HepG2 (cell line): ENCODE measurements around the gene SAPCD1. TPM values are rescaled to one million over a fixed set of nuclear protein-coding genes. Genes with fewer than 3 reads are reported as not detected.
A peak's percentile ranks its signal among the peaks of the same experiment; 100 is the strongest.

Experiments used
- DR1 ChIP-seq: sonication (generic); formaldehyde crosslinking; IDR thresholded peaks from 2 replicates; pipeline ENCODE4 v1.8.0; 2021; ENCODE audit warnings: mild to moderate bottlenecking, missing genetic modification reagents, inconsistent platforms
- E2F1 ChIP-seq: sonication (generic); formaldehyde crosslinking; IDR thresholded peaks from 2 replicates; pipeline ENCODE4 v1.5.0; 2020; ENCODE audit warnings: missing genetic modification reagents
- FLYWCH1 ChIP-seq: sonication (generic); formaldehyde crosslinking; IDR thresholded peaks from 2 replicates; pipeline ENCODE4 v1.8.1; 2023; ENCODE audit warnings: mild to moderate bottlenecking, missing genetic modification reagents
- GZF1 ChIP-seq: sonication (generic); formaldehyde crosslinking; IDR thresholded peaks from 2 replicates; pipeline ENCODE4 v1.5.1; 2020; ENCODE audit warnings: mild to moderate bottlenecking, missing genetic modification reagents
- HDAC6 ChIP-seq: fragments of 200-600 bp; sonication (generic); IDR thresholded peaks from 2 replicates; pipeline ENCODE4 v1.7.0; 2017; ENCODE audit warnings: mild to moderate bottlenecking, antibody characterized with exemption, low read length, low read depth
- HNRNPH1 ChIP-seq: fragments of 200-400 bp; formaldehyde crosslinking; optimal IDR thresholded peaks from 2 replicates; pipeline ENCODE3; 2017; ENCODE audit warnings: mild to moderate bottlenecking, low read depth, low read length
- HOXA9 ChIP-seq: sonication (generic); formaldehyde crosslinking; IDR thresholded peaks from 2 replicates; pipeline ENCODE4 v1.8.1; 2022; ENCODE audit warnings: missing genetic modification reagents, mild to moderate bottlenecking, moderate library complexity, borderline replicate concordance
- MTF2 ChIP-seq: sonication (generic); formaldehyde crosslinking; IDR thresholded peaks from 2 replicates; pipeline ENCODE4 v1.5.0; 2020; ENCODE audit warnings: missing genetic modification reagents, borderline replicate concordance
- MXD1 ChIP-seq: sonication (generic); formaldehyde crosslinking; IDR thresholded peaks from 2 replicates; pipeline ENCODE4 v1.4.0; 2020; ENCODE audit warnings: mild to moderate bottlenecking, missing genetic modification reagents
- NFATC3 ChIP-seq: sonication (generic); formaldehyde crosslinking; IDR thresholded peaks from 2 replicates; pipeline ENCODE4 v1.5.1; 2020; ENCODE audit warnings: mild to moderate bottlenecking, missing genetic modification reagents
- POLR2A ChIP-seq, 2 experiments: IDR thresholded peaks; 2 replicates each; pipeline ENCODE4 v1.6.1; 2011; ENCODE audit warnings: low read depth in 2 of 2, low read length in 2 of 2, mild to moderate bottlenecking in 1 of 2, moderate library complexity in 1 of 2; ENCODE audit not compliant: insufficient read depth in 1 of 2
- RCOR2 ChIP-seq: IDR thresholded peaks from 2 replicates; pipeline ENCODE4 v1.6.1; 2016; ENCODE audit warnings: missing biosample characterization, missing genetic modification reagents
- ZNF329 ChIP-seq: sonication (generic); formaldehyde crosslinking; IDR thresholded peaks from 2 replicates; pipeline ENCODE4 v1.9.0; 2021; ENCODE audit warnings: low read depth, mild to moderate bottlenecking, missing genetic modification reagents
- ZNF33A ChIP-seq: sonication (generic); formaldehyde crosslinking; IDR thresholded peaks from 2 replicates; pipeline ENCODE4 v1.5.1; 2020; ENCODE audit warnings: missing genetic modification reagents, mild to moderate bottlenecking, moderate library complexity, borderline replicate concordance
- ZNF552 ChIP-seq: sonication (generic); formaldehyde crosslinking; IDR thresholded peaks from 2 replicates; pipeline ENCODE4 v1.9.0; 2022; ENCODE audit warnings: missing genetic modification reagents, mild to moderate bottlenecking, borderline replicate concordance
- ZNF737 ChIP-seq: sonication (generic); formaldehyde crosslinking; IDR thresholded peaks from 2 replicates; pipeline ENCODE4 v1.5.0; 2020; ENCODE audit warnings: missing genetic modification reagents, mild to moderate bottlenecking, borderline replicate concordance
- ZNF777 ChIP-seq: sonication (generic); formaldehyde crosslinking; IDR thresholded peaks from 2 replicates; pipeline ENCODE4 v1.4.0; 2020; ENCODE audit warnings: missing genetic modification reagents
- polyA plus RNA-seq, 8 experiments: library from polyadenylated mRNA; depleted of rRNA in 3 of 8; stranded (reverse) in 7 of 8; unstranded in 1 of 8; fragments of >200 nt; fragmentation: Illumina TruSeq in 4 of 8; extraction: Trizol in 4 of 8; gene quantifications; 2 replicates each; pipeline versions ENCODE4 v1.2.1 to v1.2.3, GENCODE V29; 2011 to 2016; ENCODE audit warnings: low read depth in 4 of 8, missing spikeins in 1 of 8, mixed read lengths in 1 of 8; ENCODE audit not compliant: insufficient read depth in 1 of 8
- total RNA-seq, 5 experiments: library from RNA; depleted of rRNA; stranded (reverse); fragments of >200 nt; fragmentation: Illumina TruSeq; extraction: Trizol; gene quantifications; 2 replicates each; pipeline ENCODE4 v1.2.3, GENCODE V29; 2016; ENCODE audit warnings: low read depth in 1 of 5
- TF ChIP-seq, protein P1 (sequence below): IDR thresholded peaks from 2 replicates; pipeline ENCODE4 v1.6.1; 2018; ENCODE audit warnings: missing genetic modification reagents, mild to moderate bottlenecking, missing compliant biosample characterization
- TF ChIP-seq, protein P2 (sequence below): sonication (generic); formaldehyde crosslinking; IDR thresholded peaks from 2 replicates; pipeline ENCODE4 v1.4.0; 2020; ENCODE audit warnings: missing genetic modification reagents, borderline replicate concordance
- TF ChIP-seq, protein P3 (sequence below): sonication (generic); formaldehyde crosslinking; IDR thresholded peaks from 2 replicates; pipeline ENCODE4 v1.4.0; 2020; ENCODE audit warnings: missing genetic modification reagents
- TF ChIP-seq, protein P4 (sequence below): sonication (generic); formaldehyde crosslinking; IDR thresholded peaks from 2 replicates; pipeline ENCODE4 v1.5.0; 2020; ENCODE audit warnings: mild to moderate bottlenecking, missing genetic modification reagents, borderline replicate concordance

The SAPCD1 gene
- total and polyA plus RNA-seq, 2 of the 13 experiments (the other 11 are each of a cell fraction or from before 2014, with no cell fraction given): 2.5 to 3.9 TPM

- TF ChIP-seq E2F1 (no peak), FLYWCH1 (CRISPR knock-in tag) (no peak), ZNF552 (CRISPR knock-in tag) (0 out of 2 replicates have a peak, but pooled peaks have one; percentile 40), MXD1 (CRISPR knock-in tag) (peak; percentile 100), DR1 (CRISPR knock-in tag) (peak; percentile 71; the same call in 1 of the 2 replicates), RCOR2 (peak; percentile 59; the same call in 1 of the 2 replicates), NFATC3 (CRISPR knock-in tag) (0 out of 2 replicates have a peak, but pooled peaks have one; percentile 75), ZNF33A (CRISPR knock-in tag) (no peak), GZF1 (CRISPR knock-in tag) (0 out of 2 replicates have a peak, but pooled peaks have one; percentile 47), ZNF777 (CRISPR knock-in tag) (peak; percentile 93), HNRNPH1 (no peak), MTF2 (CRISPR knock-in tag) (peak; percentile 79; the same call in 1 of the 2 replicates), HOXA9 (CRISPR knock-in tag) (0 out of 2 replicates have a peak, but pooled peaks have one; percentile 7), POLR2A (IDR thresholded peaks at IDR 0.05; ENCODE audit: insufficient read depth in 1 of 2, low read depth in 2 of 2, low read length in 2 of 2) (peak in 1 of 2 experiments; percentile 46; a peak in 1 of 4 replicates), HDAC6 (no peak), ZNF329 (CRISPR knock-in tag) (peak; percentile 76; the same call in 1 of the 2 replicates), ZNF737 (CRISPR knock-in tag) (no peak)
- TF ChIP-seq, protein P1, sequence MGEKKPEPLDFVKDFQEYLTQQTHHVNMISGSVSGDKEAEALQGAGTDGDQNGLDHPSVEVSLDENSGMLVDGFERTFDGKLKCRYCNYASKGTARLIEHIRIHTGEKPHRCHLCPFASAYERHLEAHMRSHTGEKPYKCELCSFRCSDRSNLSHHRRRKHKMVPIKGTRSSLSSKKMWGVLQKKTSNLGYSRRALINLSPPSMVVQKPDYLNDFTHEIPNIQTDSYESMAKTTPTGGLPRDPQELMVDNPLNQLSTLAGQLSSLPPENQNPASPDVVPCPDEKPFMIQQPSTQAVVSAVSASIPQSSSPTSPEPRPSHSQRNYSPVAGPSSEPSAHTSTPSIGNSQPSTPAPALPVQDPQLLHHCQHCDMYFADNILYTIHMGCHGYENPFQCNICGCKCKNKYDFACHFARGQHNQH (CRISPR knock-in tag): no peak; the same call in none of the 2 replicates
- TF ChIP-seq, protein P2, sequence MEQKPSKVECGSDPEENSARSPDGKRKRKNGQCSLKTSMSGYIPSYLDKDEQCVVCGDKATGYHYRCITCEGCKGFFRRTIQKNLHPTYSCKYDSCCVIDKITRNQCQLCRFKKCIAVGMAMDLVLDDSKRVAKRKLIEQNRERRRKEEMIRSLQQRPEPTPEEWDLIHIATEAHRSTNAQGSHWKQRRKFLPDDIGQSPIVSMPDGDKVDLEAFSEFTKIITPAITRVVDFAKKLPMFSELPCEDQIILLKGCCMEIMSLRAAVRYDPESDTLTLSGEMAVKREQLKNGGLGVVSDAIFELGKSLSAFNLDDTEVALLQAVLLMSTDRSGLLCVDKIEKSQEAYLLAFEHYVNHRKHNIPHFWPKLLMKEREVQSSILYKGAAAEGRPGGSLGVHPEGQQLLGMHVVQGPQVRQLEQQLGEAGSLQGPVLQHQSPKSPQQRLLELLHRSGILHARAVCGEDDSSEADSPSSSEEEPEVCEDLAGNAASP (CRISPR knock-in tag): peak; percentile 8; the same call in 1 of the 2 replicates
- TF ChIP-seq, protein P3, sequence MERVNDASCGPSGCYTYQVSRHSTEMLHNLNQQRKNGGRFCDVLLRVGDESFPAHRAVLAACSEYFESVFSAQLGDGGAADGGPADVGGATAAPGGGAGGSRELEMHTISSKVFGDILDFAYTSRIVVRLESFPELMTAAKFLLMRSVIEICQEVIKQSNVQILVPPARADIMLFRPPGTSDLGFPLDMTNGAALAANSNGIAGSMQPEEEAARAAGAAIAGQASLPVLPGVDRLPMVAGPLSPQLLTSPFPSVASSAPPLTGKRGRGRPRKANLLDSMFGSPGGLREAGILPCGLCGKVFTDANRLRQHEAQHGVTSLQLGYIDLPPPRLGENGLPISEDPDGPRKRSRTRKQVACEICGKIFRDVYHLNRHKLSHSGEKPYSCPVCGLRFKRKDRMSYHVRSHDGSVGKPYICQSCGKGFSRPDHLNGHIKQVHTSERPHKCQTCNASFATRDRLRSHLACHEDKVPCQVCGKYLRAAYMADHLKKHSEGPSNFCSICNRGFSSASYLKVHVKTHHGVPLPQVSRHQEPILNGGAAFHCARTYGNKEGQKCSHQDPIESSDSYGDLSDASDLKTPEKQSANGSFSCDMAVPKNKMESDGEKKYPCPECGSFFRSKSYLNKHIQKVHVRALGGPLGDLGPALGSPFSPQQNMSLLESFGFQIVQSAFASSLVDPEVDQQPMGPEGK (CRISPR knock-in tag): peak; percentile 46
- TF ChIP-seq, protein P4, sequence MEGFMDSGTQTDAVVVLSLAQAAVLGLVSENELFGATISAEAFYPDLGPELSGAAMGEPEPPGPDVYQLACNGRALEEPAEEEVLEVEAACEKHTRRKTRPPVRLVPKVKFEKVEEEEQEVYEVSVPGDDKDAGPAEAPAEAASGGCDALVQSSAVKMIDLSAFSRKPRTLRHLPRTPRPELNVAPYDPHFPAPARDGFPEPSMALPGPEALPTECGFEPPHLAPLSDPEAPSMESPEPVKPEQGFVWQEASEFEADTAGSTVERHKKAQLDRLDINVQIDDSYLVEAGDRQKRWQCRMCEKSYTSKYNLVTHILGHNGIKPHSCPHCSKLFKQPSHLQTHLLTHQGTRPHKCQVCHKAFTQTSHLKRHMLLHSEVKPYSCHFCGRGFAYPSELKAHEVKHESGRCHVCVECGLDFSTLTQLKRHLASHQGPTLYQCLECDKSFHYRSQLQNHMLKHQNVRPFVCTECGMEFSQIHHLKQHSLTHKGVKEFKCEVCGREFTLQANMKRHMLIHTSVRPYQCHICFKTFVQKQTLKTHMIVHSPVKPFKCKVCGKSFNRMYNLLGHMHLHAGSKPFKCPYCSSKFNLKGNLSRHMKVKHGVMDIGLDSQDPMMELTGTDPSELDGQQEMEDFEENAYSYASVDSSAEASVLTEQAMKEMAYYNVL (CRISPR knock-in tag): peak; percentile 83
These were observed 33.3 kb downstream of the SAPCD1 start, which contains the start of gene VARS1 (continued) for GRCh38 chr6:31795616-31796298.
